ENCODE data around the gene NELFE. TPM values are rescaled to one million over a fixed set of nuclear protein-coding genes. Genes with fewer than 3 reads are reported as not detected.
"Not testable (repeated sequence)": the region's sequence is repeated elsewhere in the genome, so short reads cannot be mapped to it uniquely, and the experiment has no call there.

NELFE gene
- total RNA-seq, 1 experiment from 2014 or later, result 90.7 TPM

- POLR2A ChIA-PET, result interaction anchor here (0.6 to 2.4 kb wide), 4 partner anchors 13 to 281 kb away, joined by 3 to 8 read pairs (median 4); partner anchors contain the start of genes CFB and VARS1
- Mint-ChIP-seq H3K36me3 (ENCODE audit: insufficient read depth, unreplicated experiment) (no peaks in the 10 kb centered on the region), H3K27me3 (ENCODE audit: insufficient read depth, unreplicated experiment) (no peaks in the 10 kb centered on the region), H3K27ac (ENCODE audit: low read depth, unreplicated experiment) (no peak overlapping the region), H3K4me1 (ENCODE audit: insufficient read depth, unreplicated experiment) (peaks cover 15% of the 10 kb centered on the region), H3K9me3 (ENCODE audit: unreplicated experiment) (no peaks in the 10 kb centered on the region), H3K4me3 (ENCODE audit: unreplicated experiment) (no peak overlapping the region)
- no peak for DNase-seq (ENCODE audit: unreplicated experiment)
- BruUV-seq (replicated peaks), result no TSS peak
- intact Hi-C loops (cut with micrococcal nuclease), result no loop called here
- no peak for TF ChIP-seq CTCF (IDR thresholded peaks at IDR 0.05; ENCODE audit: unreplicated experiment)
- CTCF ChIA-PET, result interaction anchor here (0.7 to 1.0 kb wide), 2 partner anchors 25 to 41 kb away, joined by 3 read pairs; no protein-coding TSS in a partner anchor
Measured at GRCh38 chr6:31911826-31912585, 46.8 kb downstream of the NELFE start.

- ChIA-PET POLR2A (interaction anchor here (0.8 to 1.1 kb wide), 4 partner anchors 36 to 74 kb away, joined by 4 to 8 read pairs (median 6); partner anchors contain the start of genes CFB and DXO), CTCF (interaction anchor here (1.3 to 4.8 kb wide), 2 partner anchors 30 to 43 kb away, joined by 3 to 32 read pairs; no protein-coding TSS in a partner anchor)
- intact Hi-C loops (cut with micrococcal nuclease); H3K9me3 Mint-ChIP-seq (ENCODE audit: unreplicated experiment); H3K36me3 Mint-ChIP-seq (ENCODE audit: insufficient read depth, unreplicated experiment); H3K4me3 Mint-ChIP-seq (ENCODE audit: unreplicated experiment); DNase-seq (ENCODE audit: unreplicated experiment); BruUV-seq (replicated peaks); H3K27me3 Mint-ChIP-seq (ENCODE audit: insufficient read depth, unreplicated experiment); H3K27ac Mint-ChIP-seq (ENCODE audit: low read depth, unreplicated experiment): not testable (repeated sequence)
- H3K4me1 Mint-ChIP-seq (ENCODE audit: insufficient read depth, unreplicated experiment), result peaks cover 15% of the 10 kb centered on the region
Measured at GRCh38 chr6:31909298-31909697, 49.5 kb downstream of the NELFE start.

GRCh38 chr6:31908791-31909190, 50.0 kb downstream of the NELFE start:
- intact Hi-C loops (cut with micrococcal nuclease), result no loop called here
- Mint-ChIP-seq H3K36me3 (ENCODE audit: insufficient read depth, unreplicated experiment) (no peaks in the 10 kb centered on the region), H3K4me3 (ENCODE audit: unreplicated experiment) (no peak overlapping the region), H3K27me3 (ENCODE audit: insufficient read depth, unreplicated experiment) (no peaks in the 10 kb centered on the region), H3K4me1 (ENCODE audit: insufficient read depth, unreplicated experiment) (peaks cover 15% of the 10 kb centered on the region), H3K9me3 (ENCODE audit: unreplicated experiment) (no peaks in the 10 kb centered on the region), H3K27ac (ENCODE audit: low read depth, unreplicated experiment) (no peak overlapping the region)
- no peak for TF ChIP-seq CTCF (IDR thresholded peaks at IDR 0.05; ENCODE audit: unreplicated experiment)
- peak; percentile 40 for DNase-seq (ENCODE audit: unreplicated experiment)
- no TSS peak for BruUV-seq (replicated peaks)
- ChIA-PET POLR2A (interaction anchor here (0.8 to 1.3 kb wide), 5 partner anchors 37 to 219 kb away, joined by 3 to 8 read pairs (median 5); partner anchors contain the start of genes ATF6B, CFB and DXO), CTCF (interaction anchor here (0.7 to 4.8 kb wide), 3 partner anchors 30 to 824 kb away, joined by 3 to 32 read pairs (median 3); no protein-coding TSS in a partner anchor)

- H3K4me1 Mint-ChIP-seq (ENCODE audit: insufficient read depth, unreplicated experiment), result peaks cover 15% of the 10 kb centered on the region
- POLR2A ChIA-PET, result interaction anchor here (0.7 to 1.7 kb wide), 6 partner anchors 9 to 220 kb away, joined by 3 to 5 read pairs (median 4); partner anchors contain the start of genes ATF6B and DXO
- CTCF ChIA-PET, result interaction anchor here (0.7 to 4.8 kb wide), 3 partner anchors 18 to 824 kb away, joined by 3 to 32 read pairs (median 3); no protein-coding TSS in a partner anchor
- H3K36me3 Mint-ChIP-seq (ENCODE audit: insufficient read depth, unreplicated experiment); H3K4me3 Mint-ChIP-seq (ENCODE audit: unreplicated experiment); H3K9me3 Mint-ChIP-seq (ENCODE audit: unreplicated experiment); intact Hi-C loops (cut with micrococcal nuclease); H3K27me3 Mint-ChIP-seq (ENCODE audit: insufficient read depth, unreplicated experiment); H3K27ac Mint-ChIP-seq (ENCODE audit: low read depth, unreplicated experiment); BruUV-seq (replicated peaks); DNase-seq (ENCODE audit: unreplicated experiment): not testable (repeated sequence)
Measured at GRCh38 chr6:31908255-31908654, 50.5 kb downstream of the NELFE start.

Measured in MCF 10A (cell line).